IPS-NIHi7 (cell line): ENCODE results near the gene DBR1.

Experiments
- DNase-seq: peaks from one replicate; pipeline ENCODE4 v3.0.0; 2012; ENCODE audit warnings: mixed read lengths; ENCODE audit errors: extremely low spot score

The DBR1 gene, protein sequence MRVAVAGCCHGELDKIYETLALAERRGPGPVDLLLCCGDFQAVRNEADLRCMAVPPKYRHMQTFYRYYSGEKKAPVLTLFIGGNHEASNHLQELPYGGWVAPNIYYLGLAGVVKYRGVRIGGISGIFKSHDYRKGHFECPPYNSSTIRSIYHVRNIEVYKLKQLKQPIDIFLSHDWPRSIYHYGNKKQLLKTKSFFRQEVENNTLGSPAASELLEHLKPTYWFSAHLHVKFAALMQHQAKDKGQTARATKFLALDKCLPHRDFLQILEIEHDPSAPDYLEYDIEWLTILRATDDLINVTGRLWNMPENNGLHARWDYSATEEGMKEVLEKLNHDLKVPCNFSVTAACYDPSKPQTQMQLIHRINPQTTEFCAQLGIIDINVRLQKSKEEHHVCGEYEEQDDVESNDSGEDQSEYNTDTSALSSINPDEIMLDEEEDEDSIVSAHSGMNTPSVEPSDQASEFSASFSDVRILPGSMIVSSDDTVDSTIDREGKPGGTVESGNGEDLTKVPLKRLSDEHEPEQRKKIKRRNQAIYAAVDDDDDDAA

DNA sequence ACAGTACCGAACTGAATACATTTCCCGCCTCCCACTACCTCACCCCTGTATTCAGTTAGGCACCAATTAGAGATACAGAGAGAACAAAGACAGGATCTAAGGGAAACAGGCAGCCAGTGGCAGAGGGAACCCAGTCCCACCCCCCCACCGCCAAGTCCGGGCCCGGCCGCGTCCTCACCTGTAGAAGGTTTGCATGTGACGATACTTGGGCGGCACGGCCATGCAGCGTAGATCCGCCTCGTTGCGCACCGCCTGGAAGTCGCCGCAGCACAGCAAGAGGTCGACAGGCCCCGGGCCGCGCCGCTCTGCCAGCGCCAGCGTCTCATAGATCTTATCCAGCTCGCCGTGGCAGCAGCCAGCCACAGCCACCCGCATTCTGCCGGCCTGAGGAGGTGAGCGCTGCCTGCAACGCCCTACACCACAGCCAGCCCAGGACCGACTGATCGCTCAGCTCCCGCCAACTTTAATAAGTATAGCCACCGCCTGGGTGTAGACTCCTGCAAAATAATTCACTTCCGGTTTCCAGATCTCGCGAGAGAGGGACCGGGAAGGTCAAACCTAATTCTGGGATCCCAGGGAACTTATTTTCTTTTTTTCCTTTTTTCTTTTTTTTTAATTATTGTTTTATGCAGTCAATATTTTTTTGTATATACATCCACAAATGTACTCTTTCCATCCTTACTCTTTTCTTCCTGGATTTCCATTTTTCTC lies at the start of gene DBR1:
Gene DBR1, minus strand, starts transcription at position 501 of the 711 bp plus-strand sequence. Its CDS starts 126 bp downstream, at position 375.
- DNase-seq: peak; percentile 72

DNA sequence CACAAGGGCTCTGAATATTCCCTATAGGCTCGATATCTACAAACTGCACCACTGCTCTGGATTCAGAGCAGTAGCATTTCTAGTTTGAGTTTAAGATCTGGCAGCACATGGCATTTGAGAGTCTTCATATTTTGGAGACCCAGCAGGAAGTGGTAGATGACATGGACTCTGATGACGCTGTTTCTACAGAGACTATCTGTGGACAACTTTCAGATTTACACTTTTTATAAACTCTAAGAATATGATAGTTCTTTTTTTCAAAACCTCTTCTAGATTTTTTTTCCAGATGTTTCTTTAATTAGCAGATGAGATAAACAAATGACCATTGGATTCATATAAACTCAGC lies 48.2 kb upstream of the DBR1 start:
- DNase-seq: no peak

GRCh38 chr3:138222131-138222941 lies 47.6 kb upstream of the DBR1 start:
- no peak for DNase-seq

DNA sequence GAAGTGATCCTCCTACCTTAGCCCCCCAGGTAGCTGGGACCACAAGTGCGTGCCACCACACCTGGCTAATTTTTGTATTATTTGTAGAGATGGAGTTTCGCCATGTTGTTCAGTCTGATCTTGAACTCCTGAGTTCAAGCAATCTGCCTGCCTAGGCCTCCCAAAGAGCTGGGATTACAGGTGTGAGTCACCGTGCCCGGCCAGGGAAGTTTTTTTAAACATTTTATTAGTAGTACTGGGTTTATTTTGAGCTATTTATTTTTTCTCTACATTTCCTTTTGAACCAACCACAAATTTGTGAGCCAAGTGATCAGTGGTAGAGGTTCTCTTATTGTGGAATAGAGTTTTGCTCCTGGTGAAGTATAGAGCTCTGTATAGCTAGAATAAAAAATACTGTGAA lies 46.1 kb upstream of the DBR1 start:
- DNase-seq: no peak

- DNase-seq: no peak
These were observed 45.5 kb upstream of the DBR1 start for GRCh38 chr3:138220242-138220641.

DNA sequence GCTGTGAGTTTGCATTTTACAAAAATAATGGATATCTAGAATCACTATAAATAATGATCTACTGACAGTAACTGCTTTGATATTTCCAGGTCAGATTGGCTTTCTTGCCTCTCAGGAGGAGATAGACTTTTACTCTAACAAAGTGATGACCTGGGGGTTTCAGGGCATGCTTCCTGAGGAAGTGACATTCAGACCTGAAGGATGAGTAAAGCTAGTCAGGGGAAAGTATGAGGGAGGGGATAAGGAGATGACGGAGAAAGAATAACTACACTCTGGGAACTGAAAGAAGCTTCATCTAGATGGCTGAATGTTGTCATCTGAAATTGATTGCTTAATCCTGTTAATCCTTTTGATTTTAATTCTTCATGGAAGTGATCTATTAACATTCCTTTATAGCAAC lies 44.5 kb upstream of the DBR1 start:
- DNase-seq: no peak

GRCh38 chr3:138213398-138214085 lies 38.8 kb upstream of the DBR1 start:
- DNase-seq: no peak

DNA sequence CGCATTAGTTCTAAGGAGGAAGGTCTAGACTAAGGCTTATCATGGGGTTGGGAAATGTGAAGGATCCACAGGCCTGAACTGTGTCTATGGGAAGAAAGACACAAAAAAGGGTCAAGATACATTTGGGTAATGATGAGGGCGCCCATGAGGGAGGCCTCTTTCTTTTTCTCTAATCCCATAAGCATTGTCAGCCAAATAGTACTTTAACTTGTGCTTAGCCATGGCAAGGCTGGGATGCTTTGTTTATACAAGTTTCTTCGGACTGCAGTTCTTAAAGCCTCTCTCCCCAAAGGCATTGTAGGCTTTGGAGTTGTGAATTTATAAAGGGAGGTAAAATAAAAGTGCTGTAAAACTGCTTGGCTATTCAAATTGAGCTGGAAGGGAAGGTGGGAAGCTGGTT lies 35.8 kb upstream of the DBR1 start:
- DNase-seq: peak; percentile 12

DNA sequence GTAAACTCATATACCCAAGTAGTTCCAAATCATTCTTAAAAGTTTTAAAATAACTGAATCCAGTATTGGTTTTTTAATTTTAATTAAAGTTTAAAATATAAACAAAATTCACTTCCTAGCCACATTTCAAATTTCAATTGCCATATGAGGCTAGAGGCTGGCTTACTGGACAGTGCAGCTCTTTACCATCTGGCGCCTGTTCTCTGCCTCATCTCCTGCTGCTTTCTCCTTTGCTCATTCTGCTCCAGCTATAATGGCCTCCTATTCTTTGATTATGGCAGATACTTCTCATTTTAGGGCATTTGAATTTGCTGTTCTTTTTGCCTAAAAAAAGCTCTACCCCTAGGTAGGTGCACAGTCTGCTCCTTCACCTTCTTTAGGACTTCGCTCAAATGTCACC lies 31.5 kb upstream of the DBR1 start:
- DNase-seq: no peak

DNA sequence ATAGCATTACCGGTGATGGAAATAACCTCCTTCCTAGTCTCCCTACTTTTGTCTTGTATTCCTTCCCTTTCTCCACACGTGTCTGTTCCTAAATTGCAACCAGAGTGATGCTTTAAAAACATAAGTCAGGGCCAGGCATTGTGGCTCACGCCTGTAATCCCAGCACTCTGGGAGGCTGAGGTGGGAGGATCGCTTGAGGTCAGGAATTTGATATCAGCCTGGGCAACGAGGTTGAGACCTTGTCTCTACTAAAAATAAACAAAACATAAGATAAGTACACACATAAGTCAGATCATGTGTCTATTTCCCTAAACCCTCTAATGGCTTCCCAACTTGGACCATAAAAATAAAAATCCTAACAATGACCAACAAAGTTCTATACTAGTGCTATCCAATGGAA lies 30.8 kb upstream of the DBR1 start:
- DNase-seq: no peak

DNA sequence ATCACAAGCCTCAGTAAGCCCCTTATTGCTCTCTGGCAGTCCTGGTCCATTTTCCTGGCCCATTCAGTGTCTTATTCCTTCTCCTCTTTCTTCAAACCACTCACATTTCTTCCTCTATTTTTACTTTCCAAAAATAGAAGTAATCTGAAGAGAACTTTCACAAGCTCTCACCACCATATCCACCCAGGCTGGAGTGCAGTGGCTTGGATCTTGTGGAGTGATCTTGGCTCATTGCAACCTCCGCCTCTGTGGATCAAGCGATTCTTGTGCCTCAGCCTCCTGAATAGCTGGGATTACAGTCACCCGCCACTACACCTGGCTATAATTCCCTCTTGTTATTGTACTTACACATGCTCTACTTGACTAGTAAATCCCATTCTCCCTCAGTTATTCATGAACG lies 29.2 kb upstream of the DBR1 start:
- no peak for DNase-seq

GRCh38 chr3:138202945-138203701 lies 28.4 kb upstream of the DBR1 start:
- DNase-seq: no peak

- no peak for DNase-seq
These were observed 25.7 kb upstream of the DBR1 start for GRCh38 chr3:138200424-138200823.

GRCh38 chr3:138199851-138200250 lies 25.1 kb upstream of the DBR1 start:
- no peak for DNase-seq

DNA sequence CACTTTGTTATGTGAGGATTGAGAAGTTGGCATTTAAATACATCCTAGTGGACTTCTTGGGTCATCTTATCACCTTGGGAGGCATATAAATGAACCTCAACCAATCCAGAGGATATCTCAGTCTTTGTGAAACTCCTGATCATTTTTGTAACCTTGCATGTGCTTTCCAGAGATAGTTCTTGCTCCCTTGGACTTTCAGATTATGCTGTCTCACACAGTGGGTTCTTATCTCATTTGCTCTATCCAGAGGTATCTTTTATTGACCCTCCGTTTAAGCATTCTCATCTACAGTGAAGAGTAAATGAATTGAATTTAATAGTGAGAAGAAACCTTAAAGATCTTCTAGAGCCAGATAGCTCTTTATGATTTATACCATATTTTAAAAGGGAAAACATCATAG lies 22.8 kb upstream of the DBR1 start:
- no peak for DNase-seq

DNA sequence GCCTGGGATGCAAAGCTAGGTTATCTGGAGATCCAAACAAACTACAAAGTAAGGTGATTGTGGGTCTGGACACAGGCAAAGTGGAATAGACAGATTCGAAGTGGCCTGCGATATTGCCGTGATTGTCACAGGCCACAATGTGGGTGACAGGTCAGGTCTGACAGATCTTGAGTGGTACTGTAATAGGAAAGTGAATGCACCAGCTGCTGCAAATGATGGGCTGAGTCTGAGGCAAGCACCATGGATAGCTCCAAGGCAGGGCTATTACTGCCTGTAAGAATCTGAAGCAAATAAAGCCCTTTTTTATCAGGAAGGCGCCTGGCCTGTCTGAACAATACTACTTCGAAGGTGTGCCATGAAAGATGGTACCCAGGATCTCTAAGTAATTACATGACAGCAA lies 22.3 kb upstream of the DBR1 start:
- peak; percentile 63 for DNase-seq

GRCh38 chr3:138196023-138196422 lies 21.3 kb upstream of the DBR1 start:
- DNase-seq: no peak

DNA sequence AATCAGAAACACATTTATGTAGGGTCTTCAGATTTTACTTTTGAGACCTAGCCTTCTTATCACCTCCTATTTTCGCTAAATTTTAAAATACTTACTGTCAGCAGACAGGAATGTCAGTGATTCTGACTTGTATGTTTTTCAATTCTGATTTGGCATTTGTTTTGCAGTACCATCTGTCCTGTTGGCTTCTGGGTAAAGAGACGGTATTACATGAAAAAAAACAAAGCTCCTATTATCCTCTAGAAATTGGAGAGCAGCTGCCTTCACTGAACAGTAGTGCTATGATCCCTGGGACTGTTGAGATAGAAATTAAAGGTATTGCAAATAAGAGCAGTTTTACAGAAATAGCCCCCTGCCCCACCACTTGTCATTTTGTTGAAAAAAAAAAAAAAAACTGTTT lies 20.8 kb upstream of the DBR1 start:
- DNase-seq: no peak

DNA sequence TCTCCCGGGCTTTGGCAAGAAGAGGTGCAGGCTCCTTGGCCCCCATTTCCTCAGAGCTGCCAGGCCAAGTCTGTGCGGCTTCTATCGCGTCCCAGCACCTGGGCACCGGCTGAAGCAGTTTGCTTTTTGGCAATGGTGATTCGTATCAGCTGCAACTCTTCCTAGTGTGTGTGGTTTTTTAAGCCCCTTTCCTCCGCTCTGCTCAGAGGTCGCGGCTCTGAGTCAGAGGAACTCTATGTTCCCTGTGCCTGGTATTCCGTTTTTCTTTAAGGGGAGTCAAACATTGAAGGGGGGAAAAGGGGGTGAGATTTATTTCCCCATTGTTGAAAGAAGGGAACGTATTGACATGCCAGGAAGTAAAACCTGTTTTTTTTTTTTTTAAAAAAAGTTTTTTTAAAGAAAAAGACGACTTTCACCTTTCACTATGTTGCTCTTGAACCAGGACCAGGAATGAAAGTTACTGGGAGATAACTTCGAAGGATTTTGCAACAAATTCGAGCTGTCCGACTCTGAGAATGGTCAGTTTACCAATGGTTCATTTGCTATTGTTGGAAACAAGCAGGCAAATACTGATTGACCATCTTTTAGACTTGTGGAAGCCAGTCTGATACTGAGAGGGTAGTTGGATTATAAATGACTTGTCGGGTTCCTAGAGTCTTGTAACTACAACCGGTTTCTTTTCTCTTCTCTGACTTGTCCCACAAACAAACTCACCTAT lies 13.5 kb upstream of the DBR1 start:
- DNase-seq: no peak

DNA sequence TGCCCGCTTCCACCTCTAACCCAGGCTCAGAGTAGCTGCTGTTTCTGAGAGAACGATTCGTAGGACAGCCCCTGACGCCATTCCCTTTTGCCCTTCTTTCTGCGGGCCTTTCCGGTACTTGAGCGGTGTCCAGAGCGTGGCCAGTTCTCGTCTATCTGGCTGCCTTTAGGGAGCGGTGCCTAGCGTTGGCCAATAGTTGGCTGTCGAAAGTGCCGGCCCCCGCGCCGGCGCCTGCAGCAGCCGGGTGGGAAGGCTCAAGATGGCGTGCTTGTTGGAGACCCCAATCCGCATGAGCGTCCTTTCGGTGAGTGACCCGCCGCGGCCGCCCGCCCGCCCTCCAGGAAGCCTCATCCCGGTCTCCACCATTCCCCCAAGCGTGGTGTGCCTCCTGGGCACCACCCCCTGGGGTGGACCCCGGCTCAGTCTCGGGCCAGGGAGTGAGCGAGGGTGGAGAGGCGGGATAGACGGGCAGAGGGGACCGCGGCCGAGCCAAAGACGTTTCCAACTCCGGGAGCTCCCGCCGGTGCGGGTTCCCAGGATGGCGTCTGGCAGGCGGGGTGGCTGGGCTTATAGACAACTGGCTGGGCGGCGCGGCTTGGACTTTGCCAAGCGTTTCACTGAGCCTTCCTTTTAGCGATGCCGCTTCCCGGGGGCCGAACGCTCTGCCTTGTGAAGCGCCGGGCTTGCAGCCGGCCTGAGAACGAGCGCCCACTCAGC lies 12.7 kb upstream of the DBR1 start, which contains the start of gene ARMC8:
Gene ARMC8, plus strand, starts transcription at position 6 of the 717 bp plus-strand sequence. Its CDS starts 254 bp downstream, at position 260.
- peak; percentile 57 for DNase-seq
